ENCODE results near the gene PLPP4. TPM values are rescaled to one million over a fixed set of nuclear protein-coding genes. Genes with fewer than 3 reads are reported as not detected.
A peak's percentile ranks its signal among the peaks of the same experiment; 100 is the strongest.

Gene PLPP4
- total and polyA plus RNA-seq, 2 of the 13 experiments (the other 11 are each of a cell fraction or from before 2014, with no cell fraction given), result not detected

- no peak for TF ChIP-seq ZNF407 (CRISPR knock-in tag; IDR thresholded peaks at IDR 0.05; ENCODE audit: not compliant biosample characterization)
- peak; percentile 97 for TF ChIP-seq MIER2 (CRISPR knock-in tag; IDR thresholded peaks at IDR 0.05)
- no peak for TF ChIP-seq NCOA1 (CRISPR knock-in tag; IDR thresholded peaks at IDR 0.05)
These were observed 57.1 kb downstream of the PLPP4 start (continued) for GRCh38 chr10:120514035-120514620.

- Histone ChIP-seq H3K27me3 (ENCODE audit: control insufficient read depth in 1 of 2, insufficient read depth in 2 of 2, low read length in 2 of 2) (no peaks in the 10 kb centered on the region), H3K79me2 (ENCODE audit: insufficient read depth, low read length) (no peaks in the 10 kb centered on the region), H3K4me1 (ENCODE audit: insufficient read depth, low read length) (no peaks in the 10 kb centered on the region), H4K20me1 (ENCODE audit: insufficient read depth, low read length) (no peaks in the 10 kb centered on the region), H3K9ac (ENCODE audit: insufficient read depth, low read depth, low read length) (no peak overlapping the region), H3K9me3 (ENCODE audit: low read length) (no peaks in the 10 kb centered on the region), H3K4me2 (ENCODE audit: low read depth, low read length) (no peak overlapping the region), H3K4me3 (replicated peaks in 1 of 3; ENCODE audit: insufficient read depth in 1 of 3, low read depth in 2 of 3, low read length in 3 of 3) (no peak overlapping the region), H3K36me3 (replicated peaks in 1 of 2; ENCODE audit: control insufficient read depth in 1 of 2, insufficient read depth in 2 of 2, low read length in 2 of 2) (no peaks in the 10 kb centered on the region), H3K27ac (ENCODE audit: extremely low read length, insufficient read depth, low read length) (no peak overlapping the region), H2AFZ (ENCODE audit: low read length) (no peak overlapping the region)
- ATAC-seq (no peak), FAIRE-seq (no peak), DNase-seq (ENCODE audit: low spot score) (no peak)
- CTCF ChIA-PET (ENCODE audit: low intra/inter-chr PET ratio, low total read pairs), result no interaction called here
- intact Hi-C loops (cut with micrococcal nuclease; ENCODE audit: unreplicated experiment) (no loop called here), in situ Hi-C loops (cut with HindIII; ENCODE audit: extremely low pct_ligation_motif_present, low pct_unique_long_range_greater_than_20kb) (no loop called here)
- 0% methylated on average over 2 of the region's 2 CpGs for WGBS (ENCODE audit: low lambda C conversion rate)
- POLR2A ChIA-PET, result no interaction called here
- BruUV-seq (replicated peaks), result no TSS peak
- TF ChIP-seq MYC (CRISPR knock-in tag; IDR thresholded peaks at IDR 0.05; ENCODE audit: borderline replicate concordance) (no peak), MNT (IDR thresholded peaks at IDR 0.05) (no peak), PRPF4 (IDR thresholded peaks at IDR 0.05; ENCODE audit: low read depth, low read length, poor library complexity, severe bottlenecking) (no peak), MXD4 (CRISPR knock-in tag; IDR thresholded peaks at IDR 0.05) (no peak), ZBTB25 (CRISPR knock-in tag; IDR thresholded peaks at IDR 0.05) (no peak), MXD3 (CRISPR knock-in tag; IDR thresholded peaks at IDR 0.05) (no peak), ZNF207 (IDR thresholded peaks at IDR 0.05; ENCODE audit: borderline replicate concordance) (no peak), GATAD2A (CRISPR knock-in tag; IDR thresholded peaks at IDR 0.05) (no peak), EEA1 (CRISPR knock-in tag; IDR thresholded peaks at IDR 0.05; ENCODE audit: borderline replicate concordance) (no peak)
These were observed 57.9 kb downstream of the PLPP4 start for GRCh38 chr10:120514959-120515358.

Data from HepG2 (cell line).